Nucleus accumbens (tissue), 56 donors: Measurements from ENCODE around the gene STARD13.

Experiments used
- DNase-seq, 56 donors: peaks; one replicate each; lab custom pipeline; 2025; lab: John Stamatoyannopoulos, UW

The STARD13 gene

DNA sequence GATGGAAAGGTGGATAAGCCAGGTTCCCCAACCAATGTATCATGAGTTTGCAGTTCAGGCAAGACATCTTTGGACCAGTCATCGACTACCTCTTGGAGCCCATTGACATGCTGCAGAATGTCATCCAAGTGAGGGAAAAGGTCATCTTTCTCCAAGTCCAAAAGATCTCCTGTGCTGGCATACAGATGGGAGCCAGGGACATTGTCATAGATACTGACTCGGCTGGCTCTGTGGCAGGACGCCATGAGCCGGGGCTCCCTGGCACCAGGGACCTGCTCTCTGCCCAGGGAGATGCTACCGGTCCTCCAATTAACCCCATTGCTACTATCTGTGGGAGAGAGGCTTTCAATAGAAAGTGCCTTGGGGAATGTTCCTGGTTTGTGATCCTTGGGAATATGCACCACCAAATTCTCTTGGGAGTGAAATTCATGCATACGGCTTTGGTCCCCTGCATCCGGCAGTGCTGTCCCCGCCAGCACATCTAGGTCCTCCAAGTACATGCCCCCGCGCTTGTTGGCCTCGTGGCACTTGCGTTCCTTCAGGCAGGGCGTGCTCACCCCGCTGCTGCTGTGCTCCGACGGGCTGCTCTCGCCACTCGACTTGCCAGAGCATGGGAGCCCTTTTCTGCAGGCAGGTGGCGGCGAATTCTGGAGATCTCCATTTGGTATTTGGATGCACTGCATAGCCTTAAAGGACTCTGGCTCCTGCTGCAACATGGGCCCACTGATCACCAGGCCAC is 156.3 kb downstream of the STARD13 start:
- no peak for DNase-seq

- no peak for DNase-seq
Measured at GRCh38 chr13:33128134-33128533, 157.4 kb downstream of the STARD13 start.

DNA sequence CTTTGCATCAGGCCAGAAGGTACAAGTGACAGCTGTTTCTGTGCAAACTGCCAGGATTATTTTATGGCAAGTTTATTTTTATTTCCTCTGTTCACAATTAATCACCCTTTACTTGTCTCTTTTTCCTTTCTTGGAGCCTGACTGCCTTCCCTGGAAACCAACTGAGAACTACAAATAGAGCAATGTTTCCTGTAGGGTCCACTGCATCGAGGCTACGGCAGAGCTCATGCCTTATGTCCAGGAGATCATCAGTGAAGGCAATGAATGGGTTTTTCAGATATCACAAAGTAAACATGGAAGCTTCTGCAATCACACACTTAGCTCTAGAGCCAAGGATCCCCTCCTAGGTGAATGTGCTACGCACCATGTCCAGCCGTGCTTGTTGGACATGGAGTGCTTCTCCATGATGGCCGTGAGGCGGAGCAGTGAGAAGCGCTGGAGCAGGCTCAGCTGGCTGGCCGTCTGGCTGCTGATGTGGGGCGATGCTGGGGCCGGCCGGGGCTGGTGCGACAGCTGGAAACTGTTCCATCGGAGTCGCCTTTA is 158.5 kb downstream of the STARD13 start:
- peak in 1 of 56 donors; percentile 21 for DNase-seq

DNA sequence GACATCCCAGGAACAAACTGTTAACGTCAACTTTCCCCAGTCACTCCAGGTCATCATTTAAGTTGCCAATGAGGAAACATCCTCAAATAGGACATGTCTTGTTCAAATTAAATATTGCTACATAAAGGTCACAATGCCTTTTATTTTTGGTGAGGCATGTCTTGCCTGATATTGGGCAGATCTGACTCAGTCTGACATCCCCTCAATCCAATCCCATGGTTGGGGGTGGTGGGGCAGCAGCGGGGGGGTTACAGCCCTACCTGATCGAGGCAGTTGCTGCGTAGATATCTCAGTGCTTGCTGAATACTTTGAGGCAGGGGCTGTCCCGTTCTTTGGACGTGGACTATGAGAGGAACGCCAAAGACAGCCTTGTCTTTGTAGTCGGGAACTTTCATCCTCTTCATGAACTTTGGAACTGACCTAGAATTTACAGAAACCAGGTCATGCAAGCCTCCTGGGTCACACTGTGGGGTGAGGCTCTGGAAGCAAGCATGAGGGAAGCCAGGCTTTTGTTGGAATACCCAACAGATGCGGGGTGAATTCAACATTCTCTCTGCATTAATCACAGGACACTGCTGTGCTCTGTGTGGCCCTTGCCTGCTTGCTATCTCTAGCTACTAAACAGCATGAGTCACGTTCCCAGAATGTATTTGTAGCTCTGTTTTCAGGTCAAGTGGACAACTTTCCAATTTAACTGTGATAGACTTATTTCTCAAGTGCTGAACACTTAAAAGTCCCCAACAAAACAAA is 159.6 kb downstream of the STARD13 start:
- no peak for DNase-seq

DNA sequence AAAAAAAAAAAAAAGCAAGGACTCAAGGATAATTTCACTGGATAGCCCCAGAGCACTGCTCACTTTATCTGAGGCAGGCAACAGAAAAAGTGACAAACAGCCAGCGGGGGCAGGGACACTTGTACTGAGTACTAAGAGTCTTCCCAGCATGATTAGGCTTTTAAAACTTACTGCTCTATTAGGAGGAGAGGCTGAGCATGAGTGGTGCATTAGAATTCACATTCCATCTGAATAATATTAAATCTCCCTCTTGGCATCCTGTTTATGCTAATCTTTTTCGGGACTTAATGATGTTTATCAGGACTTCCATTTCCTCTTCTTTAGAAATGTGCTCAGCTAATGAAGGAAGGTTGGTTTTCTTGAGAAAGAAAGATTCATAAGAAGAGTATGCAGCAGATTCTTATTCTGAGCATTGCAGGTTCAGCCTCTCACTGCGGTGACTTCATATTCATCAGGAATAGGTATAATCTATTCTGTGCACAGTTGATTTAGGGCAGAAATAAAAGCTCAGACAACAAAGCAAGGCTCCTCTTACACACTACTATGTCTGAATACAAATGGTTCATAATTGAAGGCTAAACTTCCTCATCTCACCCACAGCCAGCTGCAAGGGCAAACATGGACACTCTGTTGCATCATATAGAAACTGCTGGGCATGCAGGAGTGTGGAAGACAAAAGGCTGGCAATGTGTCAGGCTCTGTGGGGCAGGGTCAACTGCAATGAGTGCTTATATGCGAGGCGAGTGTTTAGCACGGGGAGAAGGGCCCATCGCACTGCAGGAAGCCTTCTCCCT is 162.3 kb downstream of the STARD13 start:
- peak in 14 of 56 donors; percentile 9 to 55 (median 26) for DNase-seq

- no peak for DNase-seq
Measured at GRCh38 chr13:33119856-33120543, 165.6 kb downstream of the STARD13 start.

DNA sequence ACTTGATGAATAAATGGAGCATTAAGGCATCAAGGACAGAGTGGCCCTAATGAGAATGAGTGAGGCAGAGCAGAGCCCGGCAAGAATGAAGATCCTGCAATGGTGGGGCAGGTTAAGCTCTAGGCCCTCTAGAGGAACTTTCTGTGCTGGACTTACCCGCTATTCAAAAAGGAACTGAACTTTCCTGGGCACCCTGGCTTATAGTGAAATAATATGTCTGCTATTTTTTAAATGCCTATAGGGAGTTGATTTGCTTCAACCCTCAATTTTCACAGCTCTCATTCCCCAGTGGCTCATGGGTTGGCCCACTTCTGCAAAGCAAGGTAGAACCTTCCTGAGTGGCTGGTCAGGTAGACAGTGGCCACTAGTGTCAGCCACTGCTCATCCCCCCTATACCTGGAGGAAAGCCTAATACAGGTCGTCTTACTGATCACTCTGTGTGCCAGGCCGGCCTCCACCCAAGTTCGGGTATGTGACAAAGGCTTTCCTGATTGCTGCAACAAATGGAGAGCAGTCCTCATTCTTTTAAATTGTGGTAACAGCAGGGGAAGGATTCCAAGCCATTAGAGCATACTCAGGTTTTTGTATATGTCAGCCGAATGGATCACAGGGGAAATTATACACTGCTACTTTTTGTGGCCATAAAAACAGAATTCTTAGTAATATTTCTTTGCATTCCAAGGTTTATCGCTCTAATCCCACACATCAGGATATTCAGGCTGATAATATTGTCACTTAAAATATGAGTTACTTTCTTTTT is 166.4 kb downstream of the STARD13 start:
- DNase-seq, result no peak

DNA sequence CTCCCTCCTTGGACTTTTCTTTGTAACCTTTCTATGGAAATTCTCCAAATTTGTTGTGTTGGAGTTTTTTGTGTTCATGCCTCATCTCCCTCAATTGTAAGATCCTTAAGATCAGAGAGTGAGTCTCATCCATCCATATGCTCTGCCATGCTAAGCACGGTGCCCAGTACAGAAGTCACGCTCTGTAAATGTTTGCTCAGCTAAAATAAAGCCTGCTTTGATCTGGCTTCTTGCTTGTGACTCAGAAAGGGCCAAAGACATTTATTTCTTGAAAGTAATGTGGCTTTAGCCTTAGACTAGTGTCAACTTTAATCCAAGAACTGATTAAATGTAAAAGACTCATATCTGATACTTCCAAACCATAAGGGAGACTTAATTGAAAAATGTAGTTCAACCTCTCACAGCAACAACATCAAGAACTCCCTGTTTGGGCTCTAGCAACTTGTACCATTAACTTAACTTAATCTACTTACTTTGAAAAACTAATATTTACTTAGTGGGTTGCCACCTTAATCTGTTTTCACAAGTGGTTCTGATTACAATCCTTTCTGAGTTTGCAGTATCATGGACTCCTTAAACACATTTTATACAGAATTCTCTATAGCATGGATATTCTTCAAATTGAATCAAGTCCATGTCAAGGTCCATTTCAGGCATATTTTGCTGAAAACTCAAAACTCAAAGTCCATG is 169.1 kb downstream of the STARD13 start:
- no peak for DNase-seq

DNA sequence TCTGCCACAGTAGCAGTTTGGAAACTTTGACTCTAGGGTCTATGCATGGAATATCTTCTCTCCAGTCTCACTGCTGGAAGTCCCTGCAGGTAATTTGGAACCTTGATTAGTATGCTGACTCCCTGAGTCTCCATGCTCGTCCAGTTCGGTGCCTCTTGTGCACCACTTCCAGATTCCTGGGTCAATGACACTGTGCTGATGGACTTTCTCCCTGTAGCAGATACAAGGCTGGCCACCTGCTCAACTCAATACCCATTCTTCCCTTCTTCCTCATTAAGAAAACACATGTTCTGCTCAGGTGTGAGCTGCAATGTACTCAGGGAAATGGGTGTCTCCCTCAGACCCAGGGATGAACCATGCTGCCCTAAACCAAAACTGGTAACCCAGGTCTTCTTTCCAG is 170.3 kb downstream of the STARD13 start:
- DNase-seq, result no peak

GRCh38 chr13:33114146-33114545 is 171.4 kb downstream of the STARD13 start:
- no peak for DNase-seq

GRCh38 chr13:33112766-33113165 is 172.8 kb downstream of the STARD13 start:
- no peak for DNase-seq

- DNase-seq, result no peak
Measured at GRCh38 chr13:33111414-33112110, 174.0 kb downstream of the STARD13 start.

GRCh38 chr13:33110713-33111413 is 174.7 kb downstream of the STARD13 start:
- peak in 1 of 56 donors; percentile 21 for DNase-seq

DNA sequence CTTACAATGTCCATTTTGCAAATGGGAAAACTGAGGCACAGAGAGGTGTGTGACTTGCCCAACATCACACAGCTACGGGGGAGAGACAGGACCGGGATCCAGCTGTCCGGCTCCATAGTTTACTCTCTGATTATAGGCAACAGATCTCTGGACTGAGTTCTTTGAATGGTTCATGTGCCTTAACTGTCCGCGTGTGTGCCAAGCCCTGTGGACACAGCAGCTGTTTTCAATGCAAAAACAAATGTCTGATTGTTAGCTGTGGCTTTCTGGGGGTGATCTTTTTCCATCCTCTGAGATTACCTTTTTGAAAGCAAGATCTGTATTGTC is 175.2 kb downstream of the STARD13 start:
- DNase-seq, result no peak

DNA sequence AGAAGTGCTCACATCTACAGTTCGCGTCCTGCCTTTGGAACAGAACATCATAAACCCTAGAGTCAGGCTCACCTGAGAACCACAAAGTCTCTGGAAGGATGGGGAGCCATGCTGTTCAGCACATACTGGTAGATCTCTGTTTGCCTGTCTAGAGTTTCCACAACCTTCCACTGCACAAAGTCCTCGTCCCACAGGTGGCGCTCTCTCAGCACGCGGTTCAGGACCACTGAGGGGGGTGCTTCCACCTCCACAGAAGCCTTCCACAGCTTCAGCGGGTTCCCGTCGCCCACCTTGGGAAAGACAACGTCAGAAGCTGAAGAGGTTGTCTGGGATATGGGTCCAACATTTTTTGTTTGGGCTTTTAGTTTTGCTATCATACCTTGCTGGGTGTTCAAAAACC is 175.8 kb downstream of the STARD13 start:
- DNase-seq, result no peak

DNA sequence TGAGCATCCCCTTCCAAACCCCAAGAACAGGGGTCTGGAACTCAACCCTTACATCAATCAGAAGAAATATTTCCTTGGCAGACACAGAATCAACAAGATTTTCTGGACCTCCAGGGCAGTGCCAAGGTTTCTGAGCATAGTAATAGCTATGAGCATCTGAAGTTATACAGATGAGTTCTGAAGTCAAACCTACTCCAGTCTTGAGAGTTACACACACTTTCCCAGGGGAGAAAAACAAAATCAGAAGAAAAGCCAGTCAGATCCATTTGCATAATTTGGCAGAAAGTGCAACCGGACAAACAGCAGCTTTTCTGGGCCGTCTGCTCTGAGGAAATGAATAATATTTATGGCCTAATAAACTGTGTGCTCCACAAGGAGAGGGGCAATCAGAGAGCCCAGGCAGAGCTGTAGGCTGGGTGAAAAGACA is 176.3 kb downstream of the STARD13 start:
- DNase-seq, result no peak

DNA sequence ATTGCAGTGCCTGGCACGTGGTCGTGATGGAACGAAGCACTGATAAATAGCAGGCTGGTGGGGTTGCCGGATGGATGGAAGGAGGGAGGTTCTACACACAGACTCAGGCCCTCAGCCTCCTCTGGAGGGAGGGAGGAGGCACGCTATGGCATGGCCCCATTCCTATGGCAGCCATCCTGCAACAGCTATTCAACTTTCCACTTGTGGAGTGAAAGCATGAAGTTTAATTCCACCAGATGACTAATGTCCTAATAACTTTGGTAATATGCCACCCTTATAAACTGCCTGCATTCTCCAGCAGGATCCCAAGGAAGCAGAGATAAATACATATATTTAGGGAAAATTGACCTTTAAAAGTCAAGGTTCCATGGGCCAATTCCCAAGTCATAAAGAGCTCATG is 176.9 kb downstream of the STARD13 start:
- DNase-seq, result no peak

DNA sequence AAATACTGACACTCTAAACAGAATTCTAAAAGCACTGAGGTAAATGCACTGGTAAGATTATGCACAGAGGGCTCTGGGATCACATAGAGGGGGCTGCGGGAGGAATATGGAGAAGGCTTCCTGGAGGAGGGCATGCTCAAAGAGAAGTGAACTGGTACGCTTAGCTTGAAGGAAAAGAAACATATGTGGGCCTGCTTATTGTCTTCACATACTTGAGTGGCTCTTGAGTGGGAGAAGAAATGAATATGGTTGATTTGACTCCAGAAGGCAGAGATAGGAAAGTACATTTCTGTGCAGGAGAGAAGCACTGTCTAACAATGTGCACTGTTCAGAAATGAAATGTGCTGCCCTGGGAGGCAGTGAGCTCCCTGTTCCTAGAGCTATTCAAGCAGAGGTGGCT is 178.2 kb downstream of the STARD13 start:
- no peak for DNase-seq
